ENCODE measurements around the gene UROD. TPM values are rescaled to one million over a fixed set of nuclear protein-coding genes. Genes with fewer than 3 reads are reported as not detected.

UROD gene
- polyA plus RNA-seq, 1 donor from 2014 or later: 96.9 TPM

- Histone ChIP-seq H3K4me3 (ENCODE audit: low read length) (no peak overlapping the region), H3K27ac (ENCODE audit: low read length) (no peak overlapping the region)
- TF ChIP-seq POLR2AphosphoS5 (IDR thresholded peaks at IDR 0.05) (no peak), RAD21 (conservative IDR thresholded peaks at IDR 0.05) (no peak), EZH2 (IDR thresholded peaks at IDR 0.05; ENCODE audit: borderline replicate concordance, insufficient read depth, low read length, poor library complexity, severe bottlenecking) (no peak), REST (IDR thresholded peaks at IDR 0.05; ENCODE audit: borderline replicate concordance) (no peak), TAF1 (IDR thresholded peaks at IDR 0.05; ENCODE audit: low read depth) (no peak), EP300 (conservative IDR thresholded peaks at IDR 0.05; ENCODE audit: poor library complexity, severe bottlenecking) (no peak), MXI1 (conservative IDR thresholded peaks at IDR 0.05; ENCODE audit: poor library complexity, severe bottlenecking) (no peak), SMC3 (conservative IDR thresholded peaks at IDR 0.05; ENCODE audit: poor library complexity) (no peak)
- TF ChIP-seq, protein P1, sequence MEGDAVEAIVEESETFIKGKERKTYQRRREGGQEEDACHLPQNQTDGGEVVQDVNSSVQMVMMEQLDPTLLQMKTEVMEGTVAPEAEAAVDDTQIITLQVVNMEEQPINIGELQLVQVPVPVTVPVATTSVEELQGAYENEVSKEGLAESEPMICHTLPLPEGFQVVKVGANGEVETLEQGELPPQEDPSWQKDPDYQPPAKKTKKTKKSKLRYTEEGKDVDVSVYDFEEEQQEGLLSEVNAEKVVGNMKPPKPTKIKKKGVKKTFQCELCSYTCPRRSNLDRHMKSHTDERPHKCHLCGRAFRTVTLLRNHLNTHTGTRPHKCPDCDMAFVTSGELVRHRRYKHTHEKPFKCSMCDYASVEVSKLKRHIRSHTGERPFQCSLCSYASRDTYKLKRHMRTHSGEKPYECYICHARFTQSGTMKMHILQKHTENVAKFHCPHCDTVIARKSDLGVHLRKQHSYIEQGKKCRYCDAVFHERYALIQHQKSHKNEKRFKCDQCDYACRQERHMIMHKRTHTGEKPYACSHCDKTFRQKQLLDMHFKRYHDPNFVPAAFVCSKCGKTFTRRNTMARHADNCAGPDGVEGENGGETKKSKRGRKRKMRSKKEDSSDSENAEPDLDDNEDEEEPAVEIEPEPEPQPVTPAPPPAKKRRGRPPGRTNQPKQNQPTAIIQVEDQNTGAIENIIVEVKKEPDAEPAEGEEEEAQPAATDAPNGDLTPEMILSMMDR (IDR thresholded peaks at IDR 0.05; ENCODE audit: poor library complexity, severe bottlenecking): no peak
These were observed 23.7 kb downstream of the UROD start for GRCh38 chr1:45035631-45036301.

DNA sequence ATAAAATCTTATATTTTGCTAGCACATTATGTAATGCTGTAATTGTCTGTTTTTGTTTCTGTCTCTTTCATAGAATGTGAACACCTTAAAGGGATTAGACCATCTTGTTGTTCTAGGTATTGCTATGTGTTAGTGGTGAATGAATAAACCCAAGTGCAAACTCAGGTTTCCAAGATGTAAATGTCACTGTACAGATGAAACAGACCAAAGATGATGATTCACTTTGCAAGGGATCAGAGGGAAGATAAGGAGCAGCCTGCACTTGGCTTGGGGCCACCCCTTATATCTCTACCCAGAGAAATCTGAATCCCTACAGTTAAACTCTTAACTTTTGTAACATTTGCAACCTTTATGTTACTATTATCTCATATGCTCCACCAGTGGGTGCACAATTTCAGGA is 25.4 kb downstream of the UROD start:
- Histone ChIP-seq H3K9me2 (ENCODE audit: insufficient read depth, low read length) (no peaks in the 10 kb centered on the region), H4K20me1 (ENCODE audit: insufficient read depth) (no peaks in the 10 kb centered on the region), H3K9me3 (ENCODE audit: low read length) (no peaks in the 10 kb centered on the region), H3K4me3 (ENCODE audit: low read length) (no peak overlapping the region), H3K36me3 (ENCODE audit: insufficient read depth, low read length) (peaks cover 4% of the 10 kb centered on the region), H3F3A (ENCODE audit: insufficient read depth, low read length, poor library complexity, severe bottlenecking) (no peaks in the 10 kb centered on the region), H3K27me3 (ENCODE audit: insufficient read depth, low read depth, low read length) (no peaks in the 10 kb centered on the region), H3K4me2 (ENCODE audit: low read length) (no peak overlapping the region), H3K9ac (ENCODE audit: low read length) (no peak overlapping the region), H3K79me2 (replicated peaks; ENCODE audit: insufficient read depth, low read length) (no peaks in the 10 kb centered on the region), H2AFZ (ENCODE audit: low read depth, low read length) (no peak overlapping the region), H3K27ac (ENCODE audit: low read length) (no peak overlapping the region)
- no peak for TF ChIP-seq REST (IDR thresholded peaks at IDR 0.05; ENCODE audit: borderline replicate concordance)
- TF ChIP-seq TAF1 (IDR thresholded peaks at IDR 0.05; ENCODE audit: low read depth): no peak
- no peak for TF ChIP-seq SMC3 (conservative IDR thresholded peaks at IDR 0.05; ENCODE audit: poor library complexity)
- no peak for TF ChIP-seq EP300 (conservative IDR thresholded peaks at IDR 0.05; ENCODE audit: poor library complexity, severe bottlenecking)
- TF ChIP-seq MXI1 (conservative IDR thresholded peaks at IDR 0.05; ENCODE audit: poor library complexity, severe bottlenecking): no peak
- TF ChIP-seq, protein P1 (IDR thresholded peaks at IDR 0.05; ENCODE audit: poor library complexity, severe bottlenecking): no peak
- no peak for TF ChIP-seq RAD21 (conservative IDR thresholded peaks at IDR 0.05)
- TF ChIP-seq EZH2 (IDR thresholded peaks at IDR 0.05; ENCODE audit: borderline replicate concordance, insufficient read depth, low read length, poor library complexity, severe bottlenecking): no peak
- TF ChIP-seq POLR2AphosphoS5 (IDR thresholded peaks at IDR 0.05): no peak

More at GRCh38 chr1:45035631-45036301, 23.7 kb downstream of the UROD start:
- Histone ChIP-seq H4K20me1 (ENCODE audit: insufficient read depth) (no peaks in the 10 kb centered on the region), H3K27me3 (ENCODE audit: insufficient read depth, low read depth, low read length) (no peaks in the 10 kb centered on the region), H2AFZ (ENCODE audit: low read depth, low read length) (no peak overlapping the region), H3K79me2 (replicated peaks; ENCODE audit: insufficient read depth, low read length) (no peaks in the 10 kb centered on the region), H3K36me3 (ENCODE audit: insufficient read depth, low read length) (peaks cover 4% of the 10 kb centered on the region), H3K4me2 (ENCODE audit: low read length) (no peak overlapping the region), H3K9ac (ENCODE audit: low read length) (no peak overlapping the region), H3K9me2 (ENCODE audit: insufficient read depth, low read length) (no peaks in the 10 kb centered on the region), H3K9me3 (ENCODE audit: low read length) (no peaks in the 10 kb centered on the region), H3F3A (ENCODE audit: insufficient read depth, low read length, poor library complexity, severe bottlenecking) (no peaks in the 10 kb centered on the region)

Data from neural cell (in vitro differentiated cells).